Kidney glomerular epithelial cell (primary cell): ENCODE data around the gene RERE.
"Not testable (repeated sequence)": the region's sequence is repeated elsewhere in the genome, so short reads cannot be mapped to it uniquely, and the experiment has no call there.

Source experiments
- DNase-seq: peaks from one replicate; lab custom pipeline; 2025; lab: John Stamatoyannopoulos, UW

Gene RERE

DNA sequence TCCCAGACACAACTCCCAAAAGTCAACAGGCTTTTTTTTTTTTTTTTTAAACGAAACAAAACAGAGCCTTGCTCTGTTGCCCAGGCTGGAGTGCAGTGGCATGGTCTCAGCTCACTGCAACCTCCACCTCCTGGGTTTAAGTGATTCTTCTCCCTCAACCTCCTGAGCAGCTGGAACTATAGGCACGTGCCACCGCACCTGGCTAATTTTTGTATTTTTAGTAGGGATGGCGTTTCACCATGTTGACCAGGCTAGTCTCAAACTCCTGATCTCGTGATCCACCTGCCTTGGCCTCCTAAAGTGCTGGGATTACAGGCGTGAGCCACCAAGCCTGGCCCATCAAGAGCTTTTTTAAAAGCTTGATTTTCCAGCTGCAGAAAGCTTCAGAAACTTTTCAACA lies 437.1 kb downstream of the RERE start:
- DNase-seq = not testable (repeated sequence)

DNA sequence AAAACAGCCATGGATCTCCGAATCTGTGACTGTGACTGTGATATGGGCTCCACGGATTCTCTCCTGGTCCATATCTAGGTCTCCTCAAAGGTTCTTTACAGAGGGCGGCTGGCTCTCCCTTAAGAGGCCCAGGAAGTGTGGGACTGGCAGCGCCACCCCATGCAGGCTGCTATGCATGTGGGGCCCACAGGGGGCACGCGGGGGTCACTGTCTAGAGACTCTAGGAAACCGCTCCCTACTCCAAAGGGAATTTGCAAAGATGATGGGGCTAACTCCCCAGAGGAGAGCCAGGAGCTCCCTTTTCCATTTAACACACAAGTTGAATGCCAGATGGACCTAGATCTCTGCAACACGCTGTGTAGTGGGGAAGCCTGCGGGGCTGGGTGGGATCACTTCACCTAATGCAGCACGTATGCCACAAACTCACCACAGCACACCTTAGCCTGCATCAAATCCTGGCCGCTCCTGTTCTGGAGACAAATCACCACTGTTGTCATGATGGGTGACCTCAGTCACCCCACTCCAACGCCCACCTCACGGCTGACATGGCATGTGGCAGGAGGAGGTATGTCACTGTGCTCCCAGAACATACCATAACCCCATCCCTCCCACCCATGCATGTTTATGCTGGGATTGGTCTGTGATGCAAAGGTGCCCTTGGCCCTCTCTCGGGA lies 437.8 kb downstream of the RERE start:
- DNase-seq = no peak

DNA sequence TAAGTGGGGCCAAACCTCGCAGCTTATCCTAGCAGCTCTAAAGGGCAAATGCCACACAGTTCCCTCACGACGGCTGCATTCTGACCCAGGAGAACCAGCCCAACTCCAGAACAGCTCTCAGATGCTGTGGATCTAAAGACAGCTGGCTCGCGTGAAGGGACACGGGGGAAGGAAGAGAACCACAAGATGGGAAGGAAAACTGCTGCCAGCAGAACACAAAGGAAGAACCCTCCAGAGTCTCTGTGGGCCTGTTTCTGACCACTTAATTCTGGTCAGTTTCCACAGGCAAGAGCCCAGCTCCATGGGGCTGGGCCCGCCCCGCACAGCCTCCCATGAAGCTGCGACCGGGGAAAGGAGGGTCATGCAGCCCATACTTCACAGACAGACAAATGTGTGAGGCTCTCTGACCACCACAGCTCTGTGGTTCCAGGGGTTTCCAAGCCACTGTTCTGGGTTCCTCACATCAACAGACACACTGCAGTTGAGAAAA lies 438.4 kb downstream of the RERE start:
- no peak for DNase-seq

DNA sequence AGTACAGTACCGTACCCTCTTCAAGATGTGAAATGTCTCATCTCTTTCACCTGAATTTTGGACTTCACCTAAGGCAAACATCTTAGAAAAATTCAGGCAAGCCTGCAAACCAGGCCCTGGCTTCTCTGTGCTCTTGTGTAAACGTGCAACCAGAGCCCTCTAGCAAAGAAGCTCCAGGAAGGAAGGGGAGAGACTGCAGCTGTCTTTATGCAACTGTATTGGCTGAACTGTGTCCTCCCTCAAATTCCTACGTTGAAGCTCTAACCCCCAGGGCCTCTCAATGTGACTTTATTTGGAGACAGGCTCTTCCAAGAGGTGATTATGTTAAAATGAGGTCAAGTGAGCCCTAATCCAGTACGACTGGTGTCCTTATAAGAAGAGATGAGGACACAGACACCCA lies 439.3 kb downstream of the RERE start:
- DNase-seq = no peak

DNA sequence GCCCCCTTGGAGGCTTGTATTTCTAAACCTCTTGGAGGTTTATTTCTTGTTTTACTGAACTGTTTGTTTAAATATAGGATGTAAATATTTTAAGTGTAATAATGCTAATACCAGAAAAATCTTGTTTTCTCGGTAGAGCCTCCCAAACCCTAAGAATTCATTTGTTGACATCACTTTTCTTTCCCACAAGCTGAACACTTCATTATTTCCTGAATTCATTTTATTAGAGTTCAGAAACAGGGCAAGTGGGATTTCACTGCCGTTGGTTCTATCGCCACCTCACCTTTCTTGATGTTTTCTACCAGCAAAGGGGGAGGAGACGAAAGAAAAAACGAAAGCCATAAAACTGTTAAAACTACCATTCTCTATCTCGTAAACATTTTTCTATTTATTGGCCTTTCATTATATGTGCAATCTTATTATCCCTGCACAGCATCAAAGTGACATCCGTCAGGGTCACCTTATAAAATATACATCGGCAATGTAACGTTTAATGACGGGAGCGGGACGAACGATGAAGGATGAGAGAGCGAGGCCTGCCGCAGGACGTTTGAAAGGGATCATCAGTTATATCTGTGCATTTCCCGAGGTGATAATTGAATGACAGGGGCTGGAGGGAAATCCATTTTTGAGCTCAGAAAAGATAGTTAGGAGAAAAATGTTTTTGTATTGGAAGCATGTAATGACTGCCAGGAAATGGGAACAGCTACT lies 440.0 kb downstream of the RERE start:
- no peak for DNase-seq

DNA sequence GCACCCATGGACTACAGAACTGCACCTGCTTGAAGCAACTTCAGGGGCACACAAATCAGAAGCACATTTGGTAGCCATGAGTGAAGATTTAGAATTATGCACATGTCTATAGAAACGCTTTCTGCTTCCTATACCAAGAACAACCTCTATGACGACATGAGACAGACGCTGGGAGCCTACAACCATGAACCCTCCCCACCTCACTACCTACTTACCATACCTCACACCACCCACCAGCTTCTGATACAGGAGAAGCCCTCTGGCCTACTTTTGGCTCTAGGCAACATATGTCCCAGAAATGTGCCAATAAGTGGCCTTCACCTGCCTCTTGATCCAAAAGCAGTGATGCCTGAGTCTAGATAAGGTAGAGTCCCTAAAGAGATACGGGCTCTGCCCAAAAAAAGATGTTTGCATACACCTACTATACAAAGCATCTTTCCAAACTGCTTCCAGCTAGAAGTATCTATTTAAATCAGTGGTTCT lies 441.0 kb downstream of the RERE start:
- DNase-seq = no peak

DNA sequence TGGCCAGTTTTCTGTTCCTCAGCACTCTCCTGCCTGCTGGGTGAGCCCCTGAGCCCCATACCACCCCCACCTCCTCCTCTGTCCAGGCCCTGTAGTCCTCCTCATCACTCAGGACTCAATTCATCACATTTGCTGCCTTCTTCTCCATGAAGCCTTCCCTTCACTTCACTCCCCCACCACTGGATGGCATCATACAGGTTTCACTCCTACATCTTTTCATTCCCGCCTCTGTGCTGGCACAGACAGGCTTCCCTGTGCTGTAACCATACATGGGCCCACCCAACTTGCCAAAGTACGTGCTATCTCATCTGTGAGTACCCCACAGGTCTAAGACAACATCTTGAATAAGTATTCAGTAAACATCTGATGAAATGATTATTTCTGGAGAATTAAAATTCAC lies 442.6 kb downstream of the RERE start:
- DNase-seq = no peak

DNA sequence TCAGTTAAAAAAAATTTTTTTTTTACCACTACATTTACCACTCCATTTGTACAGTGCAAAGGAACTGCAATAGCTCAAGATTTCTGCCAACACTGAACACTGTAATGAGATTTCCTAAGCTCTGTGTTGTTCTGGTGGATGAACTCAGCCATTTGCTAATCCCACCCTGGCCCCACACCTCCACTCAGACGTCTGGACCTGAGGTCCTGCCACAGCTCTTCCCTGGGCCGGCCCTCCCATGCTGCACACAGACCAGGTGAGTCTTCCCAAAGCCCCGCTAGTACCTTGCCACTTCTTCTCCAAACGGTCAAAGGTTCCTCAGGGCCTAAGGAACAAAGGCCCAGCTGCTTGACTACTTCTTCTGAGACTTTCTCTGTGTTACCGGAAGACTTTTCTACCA lies 443.1 kb downstream of the RERE start:
- DNase-seq = no peak

DNA sequence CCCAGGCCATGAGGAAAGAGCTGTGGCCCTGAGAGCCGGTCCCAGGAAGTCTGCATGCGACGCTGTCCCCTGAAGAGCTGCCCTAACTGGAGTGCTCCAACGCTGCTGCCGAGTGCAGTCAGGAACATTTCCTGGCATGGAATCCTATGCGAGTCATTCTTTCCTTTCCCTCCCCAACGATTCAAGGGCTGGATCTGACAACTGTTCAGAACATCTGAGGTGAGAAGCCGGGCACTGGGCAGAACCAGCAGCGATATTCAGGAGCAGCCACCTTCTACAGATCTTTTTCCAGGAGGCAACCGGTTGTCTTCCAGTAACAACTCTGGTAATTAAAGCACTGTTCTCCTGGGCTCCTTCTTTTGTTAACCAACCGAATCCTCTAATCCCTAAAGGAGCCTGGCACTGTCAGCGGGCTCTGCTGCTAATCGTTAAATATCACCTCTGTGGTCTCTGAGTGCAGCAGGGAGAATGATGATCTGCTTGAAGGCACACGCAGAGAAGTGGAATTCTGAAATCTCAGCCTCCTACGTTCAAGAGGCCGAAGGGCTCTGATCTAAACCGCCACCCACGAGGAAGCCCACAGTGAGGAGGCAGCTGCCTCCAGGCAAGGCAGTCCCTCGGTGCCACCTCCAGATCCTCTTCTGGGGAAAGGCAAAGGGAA lies 443.7 kb downstream of the RERE start:
- DNase-seq = peak; percentile 91

DNA sequence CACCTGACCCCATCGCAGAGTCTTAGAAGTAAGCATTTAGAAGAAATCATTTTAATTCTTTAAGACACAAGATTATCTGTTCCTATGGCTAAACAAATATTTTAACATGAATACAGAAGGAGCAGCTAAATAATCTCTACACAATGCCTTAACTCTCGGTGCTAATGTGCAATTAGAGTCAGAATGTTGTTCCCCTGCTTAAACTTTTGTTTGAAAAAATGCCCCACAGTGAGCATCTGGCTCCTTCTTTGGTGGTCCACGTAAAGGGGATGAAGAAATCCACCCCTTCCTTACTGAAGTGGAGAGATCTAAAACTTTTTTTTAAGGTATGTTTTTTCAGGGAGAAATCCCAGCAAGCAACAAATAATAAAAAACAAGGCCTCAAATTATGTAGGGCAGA lies 444.3 kb downstream of the RERE start:
- DNase-seq = no peak

DNA sequence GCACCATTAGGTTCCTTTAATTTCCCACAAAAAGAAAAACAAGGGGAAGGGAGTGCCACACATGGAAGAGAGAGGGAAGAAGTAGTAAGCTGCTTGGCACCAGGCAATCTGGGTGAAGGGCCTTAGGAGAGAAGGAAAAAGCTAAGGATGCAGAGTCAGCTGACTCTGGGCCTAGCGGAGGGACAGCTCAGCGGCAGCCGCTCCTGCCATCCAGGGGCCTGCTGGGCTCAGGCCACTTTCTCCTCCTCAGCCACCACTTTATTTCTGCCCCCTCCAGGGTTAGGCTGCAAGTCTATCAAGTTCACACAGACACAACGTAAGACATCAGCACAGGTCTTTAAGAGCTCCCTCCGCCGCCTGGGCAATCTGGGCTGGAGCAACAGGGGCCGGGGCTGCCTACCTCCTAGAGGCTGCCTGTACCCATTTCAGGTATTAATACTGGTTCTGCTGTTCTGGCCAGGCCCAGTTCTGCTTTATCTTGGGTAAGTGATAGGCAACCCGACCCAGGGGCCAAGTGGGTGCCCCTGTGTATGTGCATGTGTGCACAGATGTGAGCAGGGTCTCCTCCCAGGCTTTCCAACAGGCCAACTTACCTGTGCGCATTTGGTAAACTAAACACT lies 446.0 kb downstream of the RERE start:
- DNase-seq = no peak

DNA sequence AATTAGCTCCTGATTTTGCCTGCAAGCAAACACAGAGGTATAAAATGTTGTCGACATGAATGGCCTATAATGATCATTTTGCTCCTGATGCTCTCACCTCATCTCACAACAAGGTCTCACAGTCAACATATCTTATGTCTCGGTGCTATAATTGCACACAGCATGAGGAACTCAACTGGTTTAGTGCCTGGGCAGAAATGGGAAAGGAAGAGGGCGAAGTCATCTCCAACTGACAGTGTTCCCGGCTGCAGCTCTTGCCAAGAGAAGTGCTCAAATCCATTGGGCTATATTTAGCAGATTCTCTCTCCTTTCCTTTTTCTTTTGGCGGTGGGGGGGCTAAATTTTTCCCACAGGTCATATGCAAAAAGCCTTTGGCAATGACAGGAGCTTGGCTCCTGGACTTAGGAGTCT lies 446.5 kb downstream of the RERE start:
- DNase-seq = no peak

DNA sequence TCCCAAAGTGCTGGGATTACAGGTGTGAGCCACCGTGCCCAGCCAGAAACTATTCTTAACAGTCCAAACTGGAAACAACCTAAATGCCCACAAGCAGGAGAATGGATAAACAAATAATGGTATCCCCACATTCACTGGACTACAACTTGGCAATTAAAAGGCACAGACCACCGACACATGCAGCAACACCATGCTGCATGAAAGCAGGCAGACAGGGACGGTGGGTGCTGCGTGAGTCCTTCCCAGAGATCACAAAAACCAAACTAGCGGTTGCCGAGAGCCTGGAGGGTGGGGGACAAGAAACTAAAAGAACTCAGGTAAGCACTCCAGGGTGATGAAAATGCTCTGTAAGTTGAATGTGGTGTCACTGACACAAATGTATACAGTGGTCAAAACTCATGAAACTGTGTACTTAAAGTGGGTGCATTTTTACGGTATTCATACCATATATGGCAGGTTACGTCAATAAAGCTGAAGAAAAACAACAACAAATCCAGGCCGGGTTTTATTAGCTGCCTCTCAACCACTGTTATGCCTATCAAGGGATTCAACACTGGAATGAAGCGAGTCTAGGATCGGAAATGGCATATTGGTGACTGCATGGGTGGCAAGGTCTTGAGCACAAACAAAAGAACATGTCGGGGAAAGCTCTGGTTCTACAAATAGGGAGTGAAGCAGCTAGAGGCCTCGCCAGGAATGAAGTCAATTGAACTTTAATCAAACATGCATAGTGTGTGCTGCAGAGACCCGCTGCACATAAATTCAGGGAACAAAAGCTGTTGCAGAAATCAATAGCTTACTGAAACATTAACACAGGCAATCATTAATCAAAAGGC lies 447.2 kb downstream of the RERE start:
- no peak for DNase-seq

DNA sequence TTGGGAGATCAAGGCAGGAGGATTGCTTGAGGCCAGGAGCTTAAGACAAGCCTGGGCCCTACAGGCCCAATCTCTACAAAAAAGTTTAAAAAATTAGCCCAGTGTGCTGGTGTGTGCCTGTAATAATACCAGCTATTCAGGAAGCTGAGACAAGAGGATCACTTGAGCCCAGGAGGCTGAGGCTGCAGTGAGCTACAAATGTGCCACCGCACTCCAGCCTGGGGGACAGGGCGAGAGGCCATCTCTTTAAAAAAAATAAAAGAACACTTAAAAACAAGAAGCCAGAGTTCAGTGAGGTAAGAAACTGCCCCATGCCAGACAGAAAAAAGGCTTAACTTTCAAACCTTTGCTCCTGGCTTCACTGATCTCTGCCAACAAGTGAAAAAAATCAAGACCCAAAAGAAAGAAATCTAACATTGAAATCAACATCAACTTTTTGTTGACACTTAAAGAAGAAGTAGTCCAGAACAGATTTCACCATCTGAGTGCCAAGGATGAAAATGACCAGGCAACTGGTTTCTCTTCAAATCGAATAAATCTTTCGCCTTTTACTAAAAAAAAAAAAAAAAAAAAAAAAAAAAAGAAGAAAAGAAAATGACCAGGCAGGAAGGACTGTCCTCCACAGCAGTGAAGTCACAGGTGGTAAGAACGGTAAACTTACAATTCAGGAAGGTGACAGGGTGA lies 448.3 kb downstream of the RERE start:
- no peak for DNase-seq

DNA sequence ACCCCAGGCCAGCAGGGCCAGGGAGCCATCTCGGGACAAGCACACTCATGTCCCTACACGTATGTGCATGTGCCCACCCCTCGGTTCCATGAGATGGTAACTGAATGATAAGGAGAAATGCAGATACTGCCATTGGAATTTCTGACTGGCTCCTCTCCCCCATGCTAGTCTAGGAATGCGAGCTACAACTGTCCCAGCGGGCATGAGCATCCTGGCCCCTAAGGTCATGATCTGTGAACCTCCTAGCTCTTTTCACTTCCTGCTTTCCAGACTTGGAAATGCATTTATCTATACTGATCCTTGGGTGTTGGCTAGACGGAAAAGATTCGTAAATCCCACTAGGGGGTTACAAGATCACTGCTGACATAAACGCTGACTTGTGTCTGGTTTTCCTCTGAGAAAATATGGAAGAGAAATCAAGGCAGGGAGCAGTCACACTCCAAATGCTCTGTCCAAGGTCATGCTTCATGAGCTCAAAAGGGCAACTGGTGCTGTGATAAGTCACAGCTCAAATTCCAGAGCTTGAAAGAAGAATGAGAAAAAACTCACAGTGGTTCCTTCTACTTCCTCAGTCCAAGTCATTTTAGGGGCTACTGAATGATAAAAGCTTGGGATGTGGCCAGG lies 449.8 kb downstream of the RERE start:
- no peak for DNase-seq

DNA sequence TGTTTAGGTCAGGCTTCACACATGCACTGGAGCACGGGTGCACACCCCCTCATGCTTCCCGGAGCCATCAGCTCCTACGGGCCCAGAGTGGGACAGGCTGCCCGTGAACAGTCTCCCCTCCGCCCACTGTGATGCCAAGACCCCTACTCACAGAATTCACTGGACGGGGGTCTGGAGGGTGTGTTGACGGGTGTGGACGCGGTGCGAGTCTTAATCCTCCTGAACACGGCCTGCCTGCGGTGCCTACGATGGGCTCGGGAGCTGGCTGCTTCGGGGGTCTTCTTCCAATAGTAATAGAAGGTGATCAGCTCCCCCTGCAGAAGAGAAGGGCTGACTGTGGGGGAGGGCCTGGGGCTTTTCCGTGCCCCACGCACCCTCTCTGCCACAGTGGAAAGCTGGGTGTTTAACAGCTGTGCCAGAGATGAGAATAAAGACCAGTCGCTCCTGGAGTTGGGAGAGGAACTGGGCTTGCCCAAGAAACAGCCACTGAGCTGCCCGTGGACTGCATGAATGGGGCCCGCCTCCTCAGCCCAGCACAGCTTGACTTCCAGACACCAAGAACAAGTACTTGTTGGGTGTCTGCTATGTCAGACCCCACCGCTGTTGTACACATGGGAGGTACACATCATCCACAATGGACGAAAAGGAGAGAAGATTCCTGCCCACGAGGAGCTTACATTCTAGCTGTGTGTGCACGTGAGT lies 451.6 kb downstream of the RERE start:
- DNase-seq = no peak

DNA sequence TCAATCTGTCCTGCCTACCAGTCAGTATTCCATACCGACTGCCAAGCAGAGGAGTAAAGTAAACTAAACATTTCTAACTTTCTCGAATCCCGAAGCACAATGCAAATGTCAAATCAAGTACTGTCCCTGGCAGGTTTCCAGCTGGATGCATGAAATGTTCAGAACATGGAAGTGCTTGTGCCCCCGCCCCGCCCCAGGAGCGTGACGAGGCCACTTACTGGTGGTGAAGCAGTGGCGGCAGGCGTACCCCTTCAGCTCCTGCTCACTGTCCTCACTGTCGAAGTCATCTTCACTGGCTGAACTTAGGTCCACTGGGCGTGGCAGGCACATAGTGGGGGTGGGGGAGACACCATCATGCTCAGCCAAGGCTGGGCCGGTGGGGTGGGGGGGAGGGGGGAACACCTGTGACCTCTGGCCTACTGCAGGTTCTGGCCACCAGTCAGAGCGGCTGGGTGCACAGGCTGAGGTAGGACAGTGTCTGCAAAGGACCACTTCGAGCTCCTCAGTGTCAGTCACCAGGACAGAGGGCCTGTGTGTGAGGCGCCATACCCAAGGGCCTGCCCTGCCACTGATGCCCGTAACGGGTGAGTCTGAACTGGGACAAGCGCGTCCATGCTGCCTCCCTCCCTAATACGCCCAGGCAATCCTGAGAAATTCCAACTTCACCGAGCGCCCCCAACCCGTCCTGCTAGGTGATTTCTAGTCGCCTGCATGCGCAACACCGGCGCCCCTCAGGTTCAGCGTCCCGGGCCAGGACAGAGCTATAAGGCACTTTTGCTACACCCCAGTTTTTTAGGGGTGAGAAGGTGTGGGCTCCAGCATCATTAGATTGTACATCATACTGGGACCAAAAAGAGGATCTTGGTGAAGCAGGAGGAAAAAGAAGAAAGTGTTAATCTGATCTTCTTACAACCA lies 452.7 kb downstream of the RERE start:
- no peak for DNase-seq

DNA sequence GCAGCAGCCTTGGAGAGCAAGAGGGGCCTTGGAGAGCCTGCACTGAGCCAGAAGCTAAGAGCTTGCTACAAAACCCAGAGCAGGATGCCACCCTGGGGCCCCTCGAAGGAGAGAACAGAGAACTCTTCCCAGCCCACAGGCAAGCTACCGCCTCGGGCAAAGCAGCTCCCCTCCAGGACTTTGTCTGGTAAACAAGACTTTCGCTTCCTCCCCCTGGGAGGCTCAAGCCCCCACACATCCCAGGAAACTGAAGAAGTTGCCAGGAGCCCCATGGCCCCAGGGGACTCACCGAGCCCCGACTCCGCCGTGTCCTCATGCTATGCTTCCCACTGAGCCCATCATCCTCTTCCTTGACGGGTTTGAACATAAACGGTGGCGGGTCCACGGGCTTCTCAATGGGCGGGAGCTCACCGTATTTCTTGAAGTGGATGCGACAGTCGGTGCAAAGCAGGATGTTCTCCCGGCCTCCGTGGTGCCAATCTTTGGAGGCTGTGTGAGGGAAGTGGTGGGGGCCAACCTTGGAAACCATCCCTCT lies 453.6 kb downstream of the RERE start:
- DNase-seq = no peak
